Measurements from ENCODE around the gene CALR.
"Not testable (repeated sequence)": the region's sequence is repeated elsewhere in the genome, so short reads cannot be mapped to it uniquely, and the experiment has no call there.

The CALR gene

DNA sequence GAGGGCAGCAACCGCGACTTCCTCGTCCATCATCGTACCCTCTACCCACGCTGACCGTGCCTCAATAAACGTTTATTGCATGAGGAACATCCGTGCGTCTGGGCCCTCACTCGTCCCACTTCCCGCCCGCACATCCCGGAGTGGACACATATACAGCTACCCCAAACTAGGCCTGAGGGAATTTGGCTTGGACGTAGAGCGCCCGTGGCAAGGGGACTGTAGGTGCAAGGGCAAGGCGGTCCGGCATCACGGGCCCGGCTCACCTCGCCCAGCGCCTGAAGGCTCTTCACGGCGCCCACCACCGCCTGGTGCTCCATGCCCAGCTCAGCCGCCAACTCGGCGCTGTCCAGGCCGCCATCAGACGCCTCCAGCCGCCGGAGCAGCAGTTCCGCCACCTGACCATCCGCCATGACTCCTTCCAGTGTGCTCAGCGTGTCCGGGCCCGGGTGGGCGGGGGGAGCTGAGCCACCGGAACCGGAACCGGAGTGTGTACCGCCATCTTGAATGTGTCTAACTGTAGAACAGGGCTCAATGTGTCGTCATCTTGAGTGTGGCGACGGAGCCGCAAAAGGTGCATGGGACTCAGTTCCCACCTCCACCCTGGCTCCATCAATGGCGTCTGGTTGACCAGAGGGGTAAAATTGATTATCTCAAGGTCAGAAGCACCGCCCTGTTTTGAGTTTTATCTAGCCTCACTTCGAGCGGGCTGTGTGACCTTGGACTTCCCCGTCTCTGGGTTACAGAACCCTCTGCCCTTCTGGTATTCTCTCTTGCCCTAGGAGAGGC lies 4.9 kb upstream of the CALR start, which contains the start of gene FARSA:
Gene FARSA, minus strand, starts transcription at position 425 of the 786 bp plus-strand sequence. Its CDS starts 15 bp downstream, at position 410.
- peak; percentile 92 to 94 for DNase-seq

DNA sequence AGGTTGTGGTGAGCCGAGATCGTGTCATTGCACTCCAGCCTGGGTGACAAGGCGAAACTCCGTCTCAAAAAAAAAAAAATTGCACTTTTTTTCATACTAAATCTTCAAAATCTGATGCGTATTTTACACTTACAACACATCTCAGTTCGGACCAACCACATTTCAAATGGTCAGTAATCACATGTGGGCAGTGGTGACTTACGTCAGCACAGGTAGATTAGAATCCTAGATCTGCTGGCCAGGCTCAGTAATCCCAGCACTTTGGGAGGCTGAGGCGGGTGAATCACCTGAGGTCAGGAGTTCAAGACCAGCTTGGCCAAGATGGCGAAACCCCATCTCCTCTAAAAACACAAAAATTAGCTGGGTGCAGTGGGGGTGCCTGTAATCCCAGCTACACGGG lies 3.3 kb upstream of the CALR start:
- DNase-seq = no peak

- DNase-seq = no peak
These were observed 1.8 kb upstream of the CALR start for GRCh38 chr19:12936582-12936981.

DNA sequence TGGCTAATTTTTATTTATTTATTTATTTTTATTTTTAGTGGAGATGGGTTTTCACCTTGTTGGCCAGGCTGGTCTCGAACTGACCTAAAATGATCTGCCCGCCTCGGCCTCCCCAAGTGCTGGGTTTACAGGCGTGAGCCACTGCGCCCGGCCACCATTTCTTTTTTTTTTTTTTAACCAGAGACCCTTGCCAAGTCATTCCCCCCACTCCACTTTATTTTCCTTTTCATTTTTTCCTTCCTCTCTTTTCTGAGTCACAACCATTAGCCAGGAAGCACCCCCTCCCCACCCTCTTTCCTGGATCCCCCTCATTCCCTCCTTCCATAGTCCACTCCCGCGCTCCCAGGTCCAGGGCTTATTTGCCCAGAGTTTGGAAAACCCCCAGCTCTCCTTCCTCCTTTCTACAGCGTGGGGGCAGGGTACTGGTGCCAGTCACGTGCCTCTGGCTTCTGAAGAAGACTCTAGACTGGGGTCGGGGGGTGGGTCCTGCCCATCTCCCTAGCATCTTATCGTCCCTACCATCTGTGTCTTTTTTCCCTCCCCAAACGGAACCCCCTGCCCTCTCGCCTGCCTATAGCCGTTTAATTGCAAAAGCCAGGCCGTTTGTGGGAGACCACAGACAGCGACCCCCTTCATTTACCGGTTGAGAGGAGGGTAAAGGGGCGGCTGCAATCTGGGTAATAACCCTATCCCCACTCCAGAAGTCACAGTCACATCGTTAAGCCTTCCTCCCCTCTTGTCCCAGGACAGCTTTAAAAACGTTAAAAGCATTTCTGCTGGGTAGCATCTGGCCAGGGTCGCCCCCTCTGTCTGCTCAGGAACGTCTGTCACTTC lies 1.1 kb upstream of the CALR start:
- DNase-seq = no peak

DNA sequence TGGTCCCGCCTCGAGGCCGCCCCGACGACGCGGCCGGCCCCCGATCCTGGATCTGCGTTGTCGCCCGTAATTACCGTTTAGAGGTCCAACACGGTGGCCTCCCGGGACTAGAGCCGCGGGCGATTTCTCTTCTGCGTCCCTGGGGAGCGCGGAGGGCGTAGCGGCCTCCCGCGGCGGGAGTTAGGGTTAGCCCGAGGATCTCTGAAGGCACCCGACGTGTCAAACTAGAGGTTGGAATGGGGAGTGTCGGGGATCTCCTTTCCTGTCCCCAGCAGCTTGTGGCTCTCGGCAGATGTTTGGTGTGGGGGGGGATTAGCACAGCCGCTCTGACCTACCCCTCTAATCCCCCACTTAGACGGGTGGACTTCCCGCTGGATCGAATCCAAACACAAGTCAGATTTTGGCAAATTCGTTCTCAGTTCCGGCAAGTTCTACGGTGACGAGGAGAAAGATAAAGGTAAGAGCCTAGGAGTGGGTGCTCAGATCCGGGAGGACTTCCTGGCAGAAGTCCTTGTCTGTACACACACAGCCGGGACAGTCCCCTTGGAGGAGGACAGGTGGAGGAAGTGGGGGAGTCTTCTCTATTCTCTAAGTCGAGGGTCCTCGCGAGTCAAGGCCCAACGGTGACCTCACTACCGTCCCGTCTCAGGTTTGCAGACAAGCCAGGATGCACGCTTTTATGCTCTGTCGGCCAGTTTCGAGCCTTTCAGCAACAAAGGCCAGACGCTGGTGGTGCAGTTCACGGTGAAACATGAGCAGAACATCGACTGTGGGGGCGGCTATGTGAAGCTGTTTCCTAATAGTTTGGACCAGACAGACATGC lies 581 bp downstream of the CALR start:
- DNase-seq = no peak

GRCh38 chr19:12939975-12940423 lies 1.6 kb downstream of the CALR start:
- no peak for DNase-seq

DNA sequence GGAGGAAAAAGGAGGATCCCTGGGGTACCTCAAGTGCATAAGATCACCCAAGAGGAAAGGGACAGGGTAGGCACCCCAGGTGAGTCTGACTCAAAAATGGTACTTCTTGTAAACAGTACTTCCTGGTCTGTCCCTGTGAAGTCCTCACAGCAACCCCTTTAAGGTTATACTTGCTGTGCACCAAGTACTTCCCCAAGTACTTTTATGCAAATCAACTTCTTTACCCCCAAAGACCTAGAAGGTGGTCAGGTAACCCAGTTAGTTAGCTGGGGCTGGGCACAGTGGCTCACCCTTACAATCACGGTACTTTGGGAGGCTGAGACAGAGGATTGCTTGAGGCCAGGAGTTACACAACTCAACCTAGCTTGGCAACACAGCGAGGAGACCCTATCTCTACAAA lies 2.5 kb downstream of the CALR start:
- DNase-seq = no peak

- DNase-seq = no peak
These were observed 5.1 kb downstream of the CALR start for GRCh38 chr19:12943437-12944044.

DNA sequence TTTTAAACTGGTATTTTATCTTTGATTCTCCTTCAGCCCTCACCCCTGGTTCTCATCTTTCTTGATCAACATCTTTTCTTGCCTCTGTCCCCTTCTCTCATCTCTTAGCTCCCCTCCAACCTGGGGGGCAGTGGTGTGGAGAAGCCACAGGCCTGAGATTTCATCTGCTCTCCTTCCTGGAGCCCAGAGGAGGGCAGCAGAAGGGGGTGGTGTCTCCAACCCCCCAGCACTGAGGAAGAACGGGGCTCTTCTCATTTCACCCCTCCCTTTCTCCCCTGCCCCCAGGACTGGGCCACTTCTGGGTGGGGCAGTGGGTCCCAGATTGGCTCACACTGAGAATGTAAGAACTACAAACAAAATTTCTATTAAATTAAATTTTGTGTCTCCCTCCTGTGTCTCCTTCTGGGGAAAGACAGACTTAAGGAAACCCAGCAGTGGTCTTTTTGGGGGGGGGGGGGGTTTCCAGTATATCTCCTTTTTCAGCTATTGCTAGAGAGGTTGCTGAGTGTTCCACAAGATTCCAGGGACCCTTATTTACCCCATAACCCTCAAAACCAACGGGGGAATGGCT lies 5.8 kb downstream of the CALR start:
- DNase-seq = no peak

GRCh38 chr19:12945479-12946091 lies 7.2 kb downstream of the CALR start, which contains the start of gene RAD23A:
Gene RAD23A, plus strand, starts transcription at chr19:12945862. Its CDS starts 87 bp downstream, at chr19:12945949.
- DNase-seq = peak in 1 of 2 donors; percentile 86

DNA sequence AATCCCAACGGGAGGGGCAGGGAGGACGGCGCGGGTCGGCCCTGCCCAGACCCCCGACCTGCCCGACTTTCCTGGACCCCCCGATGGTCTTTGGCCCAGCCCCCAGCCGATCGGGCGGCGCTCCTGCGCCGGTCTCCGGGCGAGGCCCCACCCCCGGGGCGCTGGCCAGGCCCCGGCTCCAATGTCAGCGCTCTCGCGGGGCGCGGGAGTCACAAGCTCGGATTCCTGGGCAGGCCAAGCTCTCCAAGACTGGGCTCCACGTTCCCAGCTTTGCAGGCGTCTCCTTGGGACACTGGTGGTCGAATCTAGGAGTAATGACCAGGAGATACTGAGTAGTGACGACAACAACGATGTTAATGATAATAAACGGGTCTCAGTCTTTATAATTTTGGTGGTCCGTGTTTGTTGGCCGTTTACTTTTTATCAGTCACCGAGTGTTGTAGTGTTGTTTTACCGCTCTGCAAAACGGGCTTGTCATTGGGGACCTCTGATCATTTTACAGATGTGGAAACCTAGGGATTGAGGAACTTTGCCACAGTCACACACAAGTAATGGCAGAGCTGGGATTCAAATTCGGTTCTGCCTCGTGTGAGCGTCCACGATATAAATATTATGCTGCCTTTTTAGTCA lies 7.8 kb downstream of the CALR start:
- DNase-seq = peak in 1 of 2 donors; percentile 55

DNA sequence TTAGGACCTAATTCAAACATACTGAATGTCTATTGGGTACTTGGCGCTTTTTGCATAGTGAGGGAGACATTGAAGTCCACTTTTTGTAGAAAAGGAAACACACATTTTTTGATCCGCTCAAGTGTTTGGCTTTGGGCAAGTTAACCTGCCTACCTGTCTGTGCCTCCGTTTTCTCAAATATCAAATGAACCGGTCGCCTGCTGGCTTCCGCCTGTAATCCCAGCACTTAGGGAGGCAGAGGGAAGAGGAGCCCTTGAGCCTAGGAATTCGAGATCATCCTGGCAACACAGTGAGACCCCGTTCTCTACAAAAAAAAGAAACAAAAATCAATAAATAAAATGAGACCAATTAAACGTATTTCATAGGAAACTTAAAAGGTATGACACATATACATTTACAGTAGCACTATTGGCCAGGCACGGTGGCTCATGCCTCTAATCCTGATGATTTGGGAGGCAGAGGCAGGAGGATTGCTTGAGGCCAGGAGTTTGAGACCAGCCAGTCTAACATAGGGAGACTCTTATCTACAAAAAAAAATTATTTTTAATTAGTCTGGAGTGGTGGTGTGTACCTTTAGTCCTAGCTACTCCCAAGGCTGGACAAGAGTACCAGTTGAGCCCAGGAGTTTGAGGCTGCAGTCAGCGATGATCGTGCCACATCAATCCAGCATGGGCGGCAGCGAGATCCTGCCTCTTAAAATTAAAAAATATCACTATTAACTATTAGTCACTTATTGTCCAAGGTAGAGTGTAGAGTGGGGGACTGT lies 8.5 kb downstream of the CALR start:
- DNase-seq = no peak

DNA sequence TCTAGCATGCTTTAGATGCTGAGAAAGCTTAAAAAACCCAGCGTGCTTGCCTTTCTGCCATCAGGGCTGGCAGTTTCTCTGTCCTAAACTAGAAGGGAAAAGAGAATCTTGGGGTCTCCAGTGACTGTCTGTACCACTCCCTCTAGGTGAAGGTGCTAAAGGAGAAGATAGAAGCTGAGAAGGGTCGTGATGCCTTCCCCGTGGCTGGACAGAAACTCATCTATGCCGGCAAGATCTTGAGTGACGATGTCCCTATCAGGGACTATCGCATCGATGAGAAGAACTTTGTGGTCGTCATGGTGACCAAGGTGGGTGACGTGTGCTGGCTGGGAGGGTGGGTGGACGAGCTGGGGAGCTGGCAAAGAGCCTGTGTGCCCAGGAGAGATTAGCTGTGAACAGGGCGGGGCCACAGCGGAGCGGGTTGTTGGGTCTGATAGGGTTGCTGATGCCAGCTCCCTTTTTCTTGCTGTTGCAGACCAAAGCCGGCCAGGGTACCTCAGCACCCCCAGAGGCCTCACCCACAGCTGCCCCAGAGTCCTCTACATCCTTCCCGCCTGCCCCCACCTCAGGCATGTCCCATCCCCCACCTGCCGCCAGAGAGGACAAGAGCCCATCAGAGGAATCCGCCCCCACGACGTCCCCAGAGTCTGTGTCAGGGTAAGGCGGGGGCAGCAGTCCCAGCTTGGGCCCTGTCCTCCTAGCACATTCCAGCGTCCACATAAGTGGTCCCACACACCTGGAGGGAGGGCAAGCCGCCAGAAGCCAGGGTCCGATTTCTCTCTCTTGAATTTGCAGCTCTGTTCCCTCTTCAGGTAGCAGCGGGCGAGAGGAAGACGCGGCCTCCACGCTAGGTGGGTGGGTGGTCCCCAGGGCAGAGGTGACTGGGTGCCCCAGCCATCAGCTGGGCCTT lies 9.5 kb downstream of the CALR start:
- no peak for DNase-seq

DNA sequence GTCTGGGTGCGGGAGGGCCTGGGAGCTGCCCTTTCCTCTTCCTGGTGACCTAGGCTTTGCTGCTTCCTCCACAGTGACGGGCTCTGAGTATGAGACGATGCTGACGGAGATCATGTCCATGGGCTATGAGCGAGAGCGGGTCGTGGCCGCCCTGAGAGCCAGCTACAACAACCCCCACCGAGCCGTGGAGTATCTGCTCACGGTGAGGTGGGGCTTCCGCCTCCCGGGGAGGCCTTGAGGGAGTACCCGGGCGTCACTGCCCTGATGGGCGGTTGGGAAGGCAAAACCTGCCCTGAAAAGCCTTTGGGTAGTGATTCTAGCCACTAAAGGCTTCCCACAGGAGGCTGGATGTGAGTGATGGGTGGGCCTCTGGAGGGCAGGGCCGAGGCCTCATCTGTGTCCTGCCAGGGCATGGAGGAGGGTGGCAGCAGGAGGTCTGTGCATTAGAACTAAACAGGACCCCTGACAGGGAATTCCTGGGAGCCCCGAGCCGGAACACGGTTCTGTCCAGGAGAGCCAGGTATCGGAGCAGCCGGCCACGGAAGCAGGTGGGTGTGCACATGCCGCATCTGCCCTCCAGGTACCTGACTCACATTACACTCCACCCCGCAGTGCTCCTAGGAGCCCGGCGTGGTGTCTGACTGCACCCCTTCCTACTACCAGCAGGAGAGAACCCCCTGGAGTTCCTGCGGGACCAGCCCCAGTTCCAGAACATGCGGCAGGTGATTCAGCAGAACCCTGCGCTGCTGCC lies 10.4 kb downstream of the CALR start:
- DNase-seq = no peak

GRCh38 chr19:12949363-12950283 lies 11.2 kb downstream of the CALR start:
- no peak for DNase-seq

- not testable (repeated sequence) for DNase-seq
These were observed 13.6 kb downstream of the CALR start for GRCh38 chr19:12952050-12952449.

DNA sequence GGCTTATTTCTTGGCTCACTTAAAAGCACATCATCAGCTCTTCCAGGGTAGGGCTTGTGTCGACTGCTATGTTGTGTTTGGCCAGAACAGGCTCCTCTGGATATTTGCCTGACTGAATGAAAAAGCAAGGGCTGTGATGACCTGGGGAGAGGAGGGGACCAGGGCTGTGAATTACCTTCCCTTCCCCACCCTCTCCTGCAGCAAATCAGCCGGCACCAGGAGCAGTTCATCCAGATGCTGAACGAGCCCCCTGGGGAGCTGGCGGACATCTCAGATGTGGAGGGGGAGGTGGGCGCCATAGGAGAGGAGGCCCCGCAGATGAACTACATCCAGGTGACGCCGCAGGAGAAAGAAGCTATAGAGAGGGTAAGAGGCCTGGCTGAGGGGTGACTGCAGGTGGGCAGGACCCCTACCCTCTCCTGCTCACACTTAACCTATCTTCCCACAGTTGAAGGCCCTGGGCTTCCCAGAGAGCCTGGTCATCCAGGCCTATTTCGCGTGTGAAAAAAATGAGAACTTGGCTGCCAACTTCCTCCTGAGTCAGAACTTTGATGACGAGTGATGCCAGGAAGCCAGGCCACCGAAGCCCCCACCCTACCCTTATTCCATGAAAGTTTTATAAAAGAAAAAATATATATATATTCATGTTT lies 14.2 kb downstream of the CALR start:
- no peak for DNase-seq

Data from hippocampal formation (tissue), 2 donors.